Neural progenitor cell (in vitro differentiated cells): Measurements from ENCODE around the gene MDN1. TPM values are rescaled to one million over a fixed set of nuclear protein-coding genes. Genes with fewer than 3 reads are reported as not detected.

ENCODE experiments used
- DNase-seq: peaks from one replicate; pipeline ENCODE4 v3.0.0-alpha.2; 2016; ENCODE audit warnings: low spot score
- H2AFZ ChIP-seq: fragments of 200-600 bp; sonication (generic); replicated peaks from 2 replicates; pipeline ENCODE4 v1.6.1; 2016; ENCODE audit warnings: antibody characterized with exemption
- H3F3A ChIP-seq: fragments of 200-600 bp; sonication (generic); 2 replicates; pipeline ENCODE4 v1.6.1; 2016; ENCODE audit warnings: antibody characterized with exemption, low read depth
- H3K27ac ChIP-seq: fragments of 200-600 bp; sonication (generic); 2 replicates; pipeline ENCODE4 v1.5.1; 2016; ENCODE audit warnings: mild to moderate bottlenecking
- H3K27me3 ChIP-seq: fragments of 200-600 bp; sonication (generic); 2 replicates; pipeline ENCODE4 v1.6.1; 2016; ENCODE audit warnings: mild to moderate bottlenecking, moderate library complexity
- H3K36me3 ChIP-seq: fragments of 200-600 bp; sonication (generic); 2 replicates; pipeline ENCODE4 v1.5.1; 2016
- H3K4me1 ChIP-seq: fragments of 200-600 bp; sonication (generic); 2 replicates; pipeline ENCODE4 v1.6.1; 2016; ENCODE audit warnings: mixed run types
- H3K4me2 ChIP-seq: fragments of 200-600 bp; sonication (generic); 2 replicates; pipeline ENCODE4 v1.6.1; 2016
- H3K4me3 ChIP-seq: fragments of 200-600 bp; sonication (generic); 2 replicates; pipeline ENCODE4 v1.5.1; 2016
- H3K79me2 ChIP-seq: fragments of 200-600 bp; sonication (generic); 2 replicates; pipeline ENCODE4 v1.6.1; 2016; ENCODE audit warnings: low read depth
- H3K9ac ChIP-seq: fragments of 200-600 bp; sonication (generic); 2 replicates; pipeline ENCODE4 v1.6.1; 2016
- H3K9me3 ChIP-seq: fragments of 200-600 bp; sonication (generic); 2 replicates; pipeline ENCODE4 v1.5.1; 2016; ENCODE audit warnings: low read depth
- H4K20me1 ChIP-seq: fragments of 200-600 bp; sonication (generic); 2 replicates; pipeline ENCODE4 v1.6.1; 2016; ENCODE audit warnings: low read depth
- H3K27ac Mint-ChIP-seq: 3 replicates; pipeline ENCODE4 v1.8.0; 2021; ENCODE audit warnings: mixed read lengths
- H3K27me3 Mint-ChIP-seq: 2 replicates; pipeline ENCODE4 v1.8.0; 2022; ENCODE audit warnings: low read depth, mild to moderate bottlenecking, inconsistent platforms, moderate library complexity, mixed read lengths; ENCODE audit not compliant: insufficient read depth
- H3K36me3 Mint-ChIP-seq: 3 replicates; pipeline ENCODE4 v1.8.0; 2021; ENCODE audit warnings: mixed read lengths
- H3K4me1 Mint-ChIP-seq: 3 replicates; pipeline ENCODE4 v1.8.0; 2021; ENCODE audit warnings: mixed read lengths
- H3K4me3 Mint-ChIP-seq: 3 replicates; pipeline ENCODE4 v1.8.0; 2021; ENCODE audit warnings: mild to moderate bottlenecking, moderate library complexity, mixed read lengths
- H3K9me3 Mint-ChIP-seq: 3 replicates; pipeline ENCODE4 v1.8.0; 2020; ENCODE audit warnings: mixed read lengths
- EZH2 ChIP-seq: fragments of 200-600 bp; sonication (generic); IDR thresholded peaks from 2 replicates; pipeline ENCODE4 v1.6.1; 2017; ENCODE audit warnings: antibody characterized with exemption, mild to moderate bottlenecking, moderate library complexity
- EZH2phosphoT487 ChIP-seq: fragments of 200-600 bp; sonication (generic); IDR thresholded peaks from 2 replicates; pipeline ENCODE4 v1.6.1; 2017; ENCODE audit warnings: antibody characterized with exemption
- total RNA-seq: library from RNA; depleted of rRNA; stranded (reverse); fragments of >200 nt; gene quantifications from 2 replicates; pipeline ENCODE4 v1.2.3, GENCODE V29; 2015; ENCODE audit warnings: low replicate concordance
- TF ChIP-seq, protein P1 (sequence below): fragments of 200-600 bp; sonication (generic); IDR thresholded peaks from 2 replicates; pipeline ENCODE4 v1.5.1; 2017; ENCODE audit warnings: antibody characterized with exemption, mild to moderate bottlenecking

MDN1 gene
- total RNA-seq, 1 donor from 2014 or later: 40.7 TPM

DNA sequence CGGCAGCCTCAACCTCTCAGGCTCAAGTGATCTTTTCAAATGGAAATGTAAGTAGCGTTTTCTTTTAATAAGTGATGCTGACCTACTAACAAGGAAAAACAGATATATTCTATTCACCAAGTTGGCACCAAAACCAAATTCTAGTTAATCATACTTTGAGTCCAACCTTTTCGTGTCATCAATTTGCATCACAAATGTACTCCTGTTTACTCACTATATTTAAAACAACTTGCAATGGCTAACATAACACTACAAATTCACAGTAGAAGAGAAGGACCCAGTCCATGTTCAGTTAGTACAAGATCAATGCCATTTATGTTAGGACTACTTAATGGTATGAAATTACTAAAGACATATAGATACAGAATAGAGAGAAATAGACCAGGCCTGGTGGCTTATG is 50.0 kb downstream of the MDN1 start:
- peaks cover 2% of the 10 kb centered on the region for H3K27me3 Mint-ChIP-seq
- no peak overlapping the region for H3K4me2 ChIP-seq
- H3K27me3 ChIP-seq: no peaks in the 10 kb centered on the region
- no peaks in the 10 kb centered on the region for H4K20me1 ChIP-seq
- H3K27ac Mint-ChIP-seq: no peak overlapping the region
- no peak overlapping the region for H3K9ac ChIP-seq
- H3K36me3 ChIP-seq: no peaks in the 10 kb centered on the region
- H3K9me3 Mint-ChIP-seq: no peaks in the 10 kb centered on the region
- H3K4me1 Mint-ChIP-seq: no peaks in the 10 kb centered on the region
- H3K9me3 ChIP-seq: no peaks in the 10 kb centered on the region
- H3K27ac ChIP-seq: no peak overlapping the region
- H3K4me1 ChIP-seq: no peaks in the 10 kb centered on the region
- no peak overlapping the region for H3K4me3 Mint-ChIP-seq
- DNase-seq: no peak
- no peaks in the 10 kb centered on the region for H3K79me2 ChIP-seq
- H2AFZ ChIP-seq: no peak overlapping the region
- H3F3A ChIP-seq: no peaks in the 10 kb centered on the region
- no peak overlapping the region for H3K4me3 ChIP-seq
- peaks cover 18% of the 10 kb centered on the region for H3K36me3 Mint-ChIP-seq
- TF ChIP-seq EZH2: no peak
- no peak for TF ChIP-seq EZH2phosphoT487
- TF ChIP-seq, protein P1, sequence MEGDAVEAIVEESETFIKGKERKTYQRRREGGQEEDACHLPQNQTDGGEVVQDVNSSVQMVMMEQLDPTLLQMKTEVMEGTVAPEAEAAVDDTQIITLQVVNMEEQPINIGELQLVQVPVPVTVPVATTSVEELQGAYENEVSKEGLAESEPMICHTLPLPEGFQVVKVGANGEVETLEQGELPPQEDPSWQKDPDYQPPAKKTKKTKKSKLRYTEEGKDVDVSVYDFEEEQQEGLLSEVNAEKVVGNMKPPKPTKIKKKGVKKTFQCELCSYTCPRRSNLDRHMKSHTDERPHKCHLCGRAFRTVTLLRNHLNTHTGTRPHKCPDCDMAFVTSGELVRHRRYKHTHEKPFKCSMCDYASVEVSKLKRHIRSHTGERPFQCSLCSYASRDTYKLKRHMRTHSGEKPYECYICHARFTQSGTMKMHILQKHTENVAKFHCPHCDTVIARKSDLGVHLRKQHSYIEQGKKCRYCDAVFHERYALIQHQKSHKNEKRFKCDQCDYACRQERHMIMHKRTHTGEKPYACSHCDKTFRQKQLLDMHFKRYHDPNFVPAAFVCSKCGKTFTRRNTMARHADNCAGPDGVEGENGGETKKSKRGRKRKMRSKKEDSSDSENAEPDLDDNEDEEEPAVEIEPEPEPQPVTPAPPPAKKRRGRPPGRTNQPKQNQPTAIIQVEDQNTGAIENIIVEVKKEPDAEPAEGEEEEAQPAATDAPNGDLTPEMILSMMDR: no peak

DNA sequence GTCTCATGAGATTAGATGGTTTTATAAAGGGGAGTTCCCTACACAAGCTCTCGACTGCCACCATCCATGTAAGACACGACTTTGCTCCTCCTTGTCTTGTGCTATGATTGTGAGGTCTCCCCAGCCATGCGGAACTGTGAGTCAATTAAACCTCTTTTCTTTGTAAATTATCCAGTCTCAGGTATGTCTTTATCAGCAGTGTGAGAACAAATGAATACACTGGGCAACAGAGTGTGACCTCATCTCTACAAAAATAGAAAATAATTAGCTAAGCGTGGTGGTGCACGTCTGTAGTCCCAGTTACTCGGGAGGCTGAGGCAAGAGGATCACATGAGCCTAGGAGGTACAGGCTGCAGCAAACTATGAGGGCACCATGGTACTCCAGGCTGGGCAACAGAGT is 51.3 kb downstream of the MDN1 start:
- no peak overlapping the region for H3K4me3 ChIP-seq
- H3K36me3 ChIP-seq: no peaks in the 10 kb centered on the region
- H3K4me2 ChIP-seq: no peak overlapping the region
- H3K27ac ChIP-seq: no peak overlapping the region
- H4K20me1 ChIP-seq: no peaks in the 10 kb centered on the region
- H3K79me2 ChIP-seq: no peaks in the 10 kb centered on the region
- DNase-seq: no peak
- Mint-ChIP-seq H3K27ac (no peak overlapping the region), H3K9me3 (no peaks in the 10 kb centered on the region), H3K36me3 (peaks cover 20% of the 10 kb centered on the region), H3K4me3 (no peak overlapping the region), H3K27me3 (peaks cover 2% of the 10 kb centered on the region), H3K4me1 (no peaks in the 10 kb centered on the region)
- no peak overlapping the region for H3K9ac ChIP-seq
- H3K4me1 ChIP-seq: no peaks in the 10 kb centered on the region
- no peak for TF ChIP-seq EZH2phosphoT487
- TF ChIP-seq, protein P1: no peak
- no peak for TF ChIP-seq EZH2
- no peaks in the 10 kb centered on the region for H3K9me3 ChIP-seq
- H3K27me3 ChIP-seq: no peaks in the 10 kb centered on the region
- H2AFZ ChIP-seq: no peak overlapping the region
- H3F3A ChIP-seq: no peaks in the 10 kb centered on the region

GRCh38 chr6:89763550-89763949 is 56.0 kb downstream of the MDN1 start:
- Mint-ChIP-seq H3K27ac (no peak overlapping the region), H3K36me3 (peaks cover 17% of the 10 kb centered on the region)
- no peak overlapping the region for H3K27ac ChIP-seq

More at GRCh38 chr6:89763550-89763949, 56.0 kb downstream of the MDN1 start:
- Mint-ChIP-seq H3K4me1 (no peaks in the 10 kb centered on the region), H3K4me3 (no peak overlapping the region), H3K9me3 (no peaks in the 10 kb centered on the region), H3K27me3 (peaks cover 2% of the 10 kb centered on the region)
- no peaks in the 10 kb centered on the region for H3K27me3 ChIP-seq
- no peak overlapping the region for H3K4me2 ChIP-seq
- no peak overlapping the region for H2AFZ ChIP-seq
- DNase-seq: no peak
- H3K4me1 ChIP-seq: no peaks in the 10 kb centered on the region
- no peak overlapping the region for H3K9ac ChIP-seq
- no peaks in the 10 kb centered on the region for H4K20me1 ChIP-seq
- no peaks in the 10 kb centered on the region for H3K79me2 ChIP-seq
- no peaks in the 10 kb centered on the region for H3F3A ChIP-seq
- TF ChIP-seq, protein P1: no peak
- no peak for TF ChIP-seq EZH2
- TF ChIP-seq EZH2phosphoT487: no peak
- H3K4me3 ChIP-seq: no peak overlapping the region
- H3K9me3 ChIP-seq: no peaks in the 10 kb centered on the region
- H3K36me3 ChIP-seq: peaks cover under 1% of the 10 kb centered on the region
